ENCODE measurements around the gene AKAP12. TPM values are rescaled to one million over a fixed set of nuclear protein-coding genes. Genes with fewer than 3 reads are reported as not detected.

The AKAP12 gene
- total RNA-seq, 4 donors from 2014 or later: 25.7 to 61.7 (median 53.1) TPM

DNA sequence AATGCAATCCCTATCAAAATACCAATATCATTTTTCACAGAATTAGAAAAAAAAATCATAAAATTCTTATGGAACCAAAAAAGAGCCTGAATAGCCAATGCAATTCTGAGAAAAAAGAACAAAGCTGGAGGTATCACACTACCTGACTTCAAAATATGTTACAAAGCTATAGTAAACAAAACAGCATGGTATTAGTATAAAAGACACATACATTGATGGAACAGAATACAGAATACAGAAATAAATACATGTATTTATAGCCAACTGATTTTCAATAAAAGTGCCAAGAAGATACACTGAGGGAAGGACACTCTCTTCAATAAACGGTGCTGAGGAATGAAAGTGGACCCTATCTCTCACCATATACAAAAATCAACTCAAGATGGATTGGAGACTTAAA, 28.7 kb upstream of the AKAP12 start:
- Histone ChIP-seq H3K4me3 (no peak overlapping the region), H3K27me3 (no peaks in the 10 kb centered on the region), H3K9me3 (peaks cover 9 to 10% of the 10 kb centered on the region in 2 donors), H3K27ac (no peak overlapping the region), H3K36me3 (no peaks in the 10 kb centered on the region), H3K4me1 (peaks cover 0 to 4% (median 0%) of the 10 kb centered on the region in 4 donors)
- in situ Hi-C loops (cut with MboI; ENCODE audit: low pct_ligation_motif_present in 1 of 4, low pct_unique_long_range_greater_than_20kb in 1 of 4, low sequenced_read_pairs in 3 of 4) (no loop called here), intact Hi-C loops (cut with DNase I; ENCODE audit: low total_unique reads) (no loop called here)
- TF ChIP-seq POLR2A (IDR thresholded peaks at IDR 0.05): no peak
- no peak for TF ChIP-seq EP300 (IDR thresholded peaks at IDR 0.05; ENCODE audit: low read depth)
- TF ChIP-seq, protein P1, sequence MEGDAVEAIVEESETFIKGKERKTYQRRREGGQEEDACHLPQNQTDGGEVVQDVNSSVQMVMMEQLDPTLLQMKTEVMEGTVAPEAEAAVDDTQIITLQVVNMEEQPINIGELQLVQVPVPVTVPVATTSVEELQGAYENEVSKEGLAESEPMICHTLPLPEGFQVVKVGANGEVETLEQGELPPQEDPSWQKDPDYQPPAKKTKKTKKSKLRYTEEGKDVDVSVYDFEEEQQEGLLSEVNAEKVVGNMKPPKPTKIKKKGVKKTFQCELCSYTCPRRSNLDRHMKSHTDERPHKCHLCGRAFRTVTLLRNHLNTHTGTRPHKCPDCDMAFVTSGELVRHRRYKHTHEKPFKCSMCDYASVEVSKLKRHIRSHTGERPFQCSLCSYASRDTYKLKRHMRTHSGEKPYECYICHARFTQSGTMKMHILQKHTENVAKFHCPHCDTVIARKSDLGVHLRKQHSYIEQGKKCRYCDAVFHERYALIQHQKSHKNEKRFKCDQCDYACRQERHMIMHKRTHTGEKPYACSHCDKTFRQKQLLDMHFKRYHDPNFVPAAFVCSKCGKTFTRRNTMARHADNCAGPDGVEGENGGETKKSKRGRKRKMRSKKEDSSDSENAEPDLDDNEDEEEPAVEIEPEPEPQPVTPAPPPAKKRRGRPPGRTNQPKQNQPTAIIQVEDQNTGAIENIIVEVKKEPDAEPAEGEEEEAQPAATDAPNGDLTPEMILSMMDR (IDR thresholded peaks at IDR 0.05): no peak
- no peak for TF ChIP-seq POLR2AphosphoS5 (IDR thresholded peaks at IDR 0.05)
- WGBS, 2 donors (ENCODE audit: low coverage in 1 of 2): 88 to 89% methylated on average over 1 of the region's 1 CpG
- no peak for DNase-seq

DNA sequence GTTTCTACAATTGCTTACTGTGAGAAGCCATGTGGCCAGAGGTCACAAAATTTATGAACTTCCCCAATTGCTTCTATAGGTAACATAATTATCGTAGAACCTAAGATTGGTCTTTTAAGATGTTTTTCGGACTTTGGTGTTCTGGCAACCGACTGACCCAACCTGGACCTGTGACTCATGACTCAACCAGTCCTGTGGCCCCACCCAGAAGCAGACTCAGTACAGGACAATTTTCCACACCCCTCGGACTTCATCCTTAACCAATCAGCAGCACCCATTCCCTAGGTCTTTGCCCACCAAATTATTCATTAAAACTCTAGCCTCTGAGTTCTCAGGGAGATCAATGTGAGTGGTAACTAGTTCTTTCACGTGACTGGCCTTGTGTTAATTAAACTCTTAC, 26.4 kb upstream of the AKAP12 start:
- peaks cover 9 to 10% of the 10 kb centered on the region in 2 donors for H3K9me3 ChIP-seq
- intact Hi-C loops (cut with DNase I; ENCODE audit: low total_unique reads): no loop called here
- H3K27me3 ChIP-seq: no peaks in the 10 kb centered on the region
- H3K36me3 ChIP-seq: no peaks in the 10 kb centered on the region
- H3K4me1 ChIP-seq: peaks cover 0 to 4% (median 0%) of the 10 kb centered on the region in 4 donors
- H3K4me3 ChIP-seq: no peak overlapping the region
- no peak overlapping the region for H3K27ac ChIP-seq
- no peak for TF ChIP-seq EP300 (IDR thresholded peaks at IDR 0.05; ENCODE audit: low read depth)
- TF ChIP-seq POLR2AphosphoS5 (IDR thresholded peaks at IDR 0.05): no peak
- TF ChIP-seq, protein P1 (IDR thresholded peaks at IDR 0.05): no peak
- in situ Hi-C loops (cut with MboI; ENCODE audit: low pct_ligation_motif_present in 1 of 4, low pct_unique_long_range_greater_than_20kb in 1 of 4, low sequenced_read_pairs in 3 of 4): no loop called here
- 90 to 91% methylated on average over 4 to 5 of the region's 5 CpGs for WGBS, 2 donors (ENCODE audit: low coverage in 1 of 2)
- no peak for DNase-seq

DNA sequence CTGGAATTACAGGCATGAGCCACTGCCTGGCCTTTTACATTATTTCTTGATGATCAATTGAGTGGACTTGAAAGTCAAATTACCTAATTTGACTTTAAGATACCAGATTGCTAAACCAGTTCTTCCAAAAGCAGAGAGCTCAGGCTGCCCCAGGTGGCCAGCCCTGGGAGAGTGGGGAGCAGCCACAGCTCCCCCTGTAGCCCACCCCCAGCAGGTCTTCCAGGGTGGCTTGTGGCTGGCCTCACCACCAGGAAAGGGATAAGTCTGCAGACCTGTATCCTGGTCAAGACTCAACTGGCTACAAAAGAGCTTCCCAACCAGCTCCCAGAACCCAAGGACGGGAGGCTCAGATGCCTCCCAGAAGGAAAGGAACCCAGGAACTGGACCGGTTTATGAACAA, 23.8 kb upstream of the AKAP12 start:
- Histone ChIP-seq H3K36me3 (no peaks in the 10 kb centered on the region), H3K4me1 (no peaks in the 10 kb centered on the region), H3K27me3 (no peaks in the 10 kb centered on the region), H3K9me3 (peaks cover 5 to 10% of the 10 kb centered on the region in 2 donors), H3K4me3 (no peak overlapping the region), H3K27ac (no peak overlapping the region)
- intact Hi-C loops (cut with DNase I; ENCODE audit: low total_unique reads): no loop called here
- in situ Hi-C loops (cut with MboI; ENCODE audit: low pct_ligation_motif_present in 1 of 4, low pct_unique_long_range_greater_than_20kb in 1 of 4, low sequenced_read_pairs in 3 of 4): no loop called here
- no peak for TF ChIP-seq EP300 (IDR thresholded peaks at IDR 0.05; ENCODE audit: low read depth)
- TF ChIP-seq, protein P1 (IDR thresholded peaks at IDR 0.05): no peak
- no peak for TF ChIP-seq POLR2A (IDR thresholded peaks at IDR 0.05)
- DNase-seq: no peak
- WGBS, 2 donors (ENCODE audit: low coverage in 1 of 2): 76 to 100% methylated on average over 1 to 2 of the region's 2 CpGs

DNA sequence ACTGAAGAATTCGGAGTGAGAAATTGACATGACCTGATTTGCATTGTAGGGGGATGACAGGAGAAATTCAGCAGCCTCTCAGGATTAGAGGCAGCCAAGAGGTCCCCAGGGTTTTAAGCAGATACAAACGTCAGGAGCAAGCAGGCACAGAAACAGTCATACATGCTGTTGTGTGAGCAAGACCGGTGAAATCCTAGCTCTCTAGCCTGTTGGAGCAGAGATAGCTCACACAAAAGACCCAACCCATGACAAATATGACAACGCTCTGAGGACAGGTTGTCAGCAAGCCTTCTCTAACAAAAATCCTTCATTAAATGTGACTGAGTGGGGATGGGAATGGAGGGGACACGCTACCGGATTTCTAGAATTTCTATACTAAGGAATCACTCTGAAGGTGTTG, 23.0 kb upstream of the AKAP12 start:
- TF ChIP-seq POLR2A (IDR thresholded peaks at IDR 0.05) (no peak), POLR2AphosphoS5 (IDR thresholded peaks at IDR 0.05) (no peak), EP300 (IDR thresholded peaks at IDR 0.05; ENCODE audit: low read depth) (no peak)
- TF ChIP-seq, protein P1 (IDR thresholded peaks at IDR 0.05): no peak
- H3K36me3 ChIP-seq: no peaks in the 10 kb centered on the region
- H3K4me3 ChIP-seq: no peak overlapping the region
- H3K9me3 ChIP-seq: peaks cover 0 to 2% of the 10 kb centered on the region in 2 donors
- no peaks in the 10 kb centered on the region for H3K27me3 ChIP-seq
- intact Hi-C loops (cut with DNase I; ENCODE audit: low total_unique reads): no loop called here
- no peaks in the 10 kb centered on the region for H3K4me1 ChIP-seq
- DNase-seq: no peak
- 71 to 79% methylated on average over 6 of the region's 6 CpGs for WGBS, 2 donors (ENCODE audit: low coverage in 1 of 2)
- no peak overlapping the region for H3K27ac ChIP-seq
- in situ Hi-C loops (cut with MboI; ENCODE audit: low pct_ligation_motif_present in 1 of 4, low pct_unique_long_range_greater_than_20kb in 1 of 4, low sequenced_read_pairs in 3 of 4): no loop called here
